Measurements from ENCODE around the gene AP4S1. TPM values are rescaled to one million over a fixed set of nuclear protein-coding genes. Genes with fewer than 3 reads are reported as not detected.
"Not testable (repeated sequence)": the region's sequence is repeated elsewhere in the genome, so short reads cannot be mapped to it uniquely, and the experiment has no call there.

Gene AP4S1
- polyA plus RNA-seq, 4 donors: 16.9 to 20.0 (median 18.8) TPM

DNA sequence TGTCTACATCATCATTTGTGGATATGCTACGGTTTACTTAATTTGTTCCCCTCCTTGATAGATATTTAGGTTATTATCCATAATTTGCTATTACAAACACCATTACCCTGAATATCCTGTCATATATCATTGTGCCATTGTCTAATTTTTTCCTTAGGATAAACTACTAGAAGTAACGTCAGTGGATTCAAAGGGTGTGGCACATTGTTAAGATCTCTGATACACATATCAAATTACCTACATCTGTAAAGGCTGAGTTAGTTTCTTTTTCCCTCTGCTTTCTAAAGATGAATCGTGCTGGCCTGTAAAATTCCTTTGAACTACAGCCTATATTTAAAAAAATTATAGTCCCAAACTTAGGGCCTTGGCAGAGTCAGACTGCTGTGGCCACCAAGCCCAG is 54.6 kb downstream of the AP4S1 start:
- no peak for DNase-seq (ENCODE audit: low read depth in 4 of 4, low spot score in 3 of 4)

DNA sequence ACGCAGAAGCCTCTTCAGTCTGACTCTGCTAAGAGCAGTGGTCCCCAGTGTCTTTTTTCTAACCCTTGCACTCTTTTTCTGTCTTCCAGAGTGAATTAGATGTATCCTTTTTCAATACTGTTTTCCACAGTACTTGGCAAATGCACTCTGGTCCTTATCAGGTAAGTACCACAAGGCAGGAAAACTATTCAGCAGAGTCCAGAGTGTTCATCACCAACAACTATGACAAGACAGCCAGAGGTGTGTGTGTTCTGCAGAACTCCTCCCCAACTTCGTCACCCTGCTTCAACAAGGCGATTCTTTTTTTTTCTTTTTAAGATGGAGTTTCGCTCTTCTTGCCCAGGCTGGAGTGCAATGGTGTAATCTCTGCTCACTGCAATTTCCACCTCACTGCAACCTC is 55.0 kb downstream of the AP4S1 start:
- DNase-seq (ENCODE audit: low read depth in 4 of 4, low spot score in 3 of 4): no peak

DNA sequence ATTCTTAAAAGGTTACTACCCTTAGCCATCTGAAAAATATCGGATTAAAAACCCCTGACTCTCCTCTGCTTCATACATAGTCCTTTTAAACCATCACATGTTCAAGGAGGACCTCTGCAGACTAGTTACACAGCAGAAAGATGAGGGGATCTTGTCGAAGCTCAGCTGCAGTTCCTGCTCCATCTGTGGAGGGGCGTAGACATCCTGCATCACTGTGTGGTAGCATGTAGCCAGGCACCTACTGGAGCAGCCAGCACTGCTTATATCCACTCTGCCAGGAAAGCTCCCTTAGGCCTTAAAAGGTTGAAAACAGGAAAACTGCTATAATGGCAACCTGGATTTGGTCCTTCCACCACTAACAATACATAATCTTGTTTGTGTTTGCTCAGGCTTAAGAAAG is 58.3 kb downstream of the AP4S1 start:
- no peak for DNase-seq (ENCODE audit: low read depth in 4 of 4, low spot score in 3 of 4)

DNA sequence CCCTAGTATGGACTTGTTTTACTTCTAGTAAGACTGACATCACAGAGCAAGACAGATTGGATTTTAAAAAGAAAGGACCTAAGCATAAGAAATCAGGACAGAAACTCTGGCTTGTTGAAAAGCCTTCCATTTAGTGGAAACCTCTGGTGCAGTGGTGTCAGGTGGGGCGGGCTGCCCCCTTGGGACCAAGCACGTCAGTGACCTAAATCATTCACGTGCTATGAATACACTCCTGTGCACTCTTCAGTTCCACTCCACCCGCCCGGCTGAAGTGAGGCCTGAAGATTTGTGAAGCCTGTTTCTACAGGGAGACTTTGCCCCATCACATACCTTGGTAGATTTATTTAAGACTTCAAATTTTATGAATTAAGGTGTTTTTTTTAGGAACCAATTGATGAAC is 58.9 kb downstream of the AP4S1 start:
- no peak for DNase-seq (ENCODE audit: low read depth in 4 of 4, low spot score in 3 of 4)

DNA sequence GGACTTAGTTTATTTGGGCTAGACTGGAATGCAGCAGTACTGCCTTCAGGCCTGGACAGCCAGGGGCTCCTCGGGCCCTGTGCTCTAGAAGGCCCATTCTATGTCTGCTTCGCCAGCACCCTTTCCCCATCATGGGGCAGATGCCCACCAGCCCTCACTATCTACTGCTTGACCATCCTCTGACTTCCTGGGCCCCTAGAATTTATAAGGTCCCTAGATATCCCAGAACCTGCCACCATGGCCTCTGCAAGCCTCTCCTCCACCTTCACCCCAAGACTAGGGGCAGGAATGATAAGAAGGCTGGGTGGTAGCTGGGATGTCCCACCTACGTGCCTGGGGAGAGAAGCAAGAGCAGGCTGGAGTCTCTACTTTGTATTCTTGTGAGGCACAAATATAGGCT is 59.6 kb downstream of the AP4S1 start:
- no peak for DNase-seq (ENCODE audit: low read depth in 4 of 4, low spot score in 3 of 4)

DNA sequence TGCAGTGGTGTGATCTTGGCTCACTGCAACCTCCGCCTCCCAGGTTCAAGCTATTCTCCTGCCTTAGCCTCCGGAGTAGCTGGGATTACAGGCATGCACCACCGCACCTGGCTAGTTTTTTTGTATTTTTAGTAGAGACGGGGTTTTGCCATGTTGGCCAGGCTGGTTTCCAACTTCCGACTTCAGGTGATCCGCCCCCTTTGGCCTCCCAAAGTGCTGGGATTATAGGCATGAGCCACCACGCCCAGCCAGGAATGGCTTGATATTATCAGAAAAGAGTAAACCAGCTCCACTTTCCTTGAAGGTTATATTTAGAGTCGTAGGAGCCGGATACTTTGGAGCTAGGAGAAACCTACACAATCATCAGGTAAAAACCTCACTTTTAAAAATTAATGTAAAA is 61.0 kb downstream of the AP4S1 start:
- not testable (repeated sequence) for DNase-seq (ENCODE audit: low read depth in 4 of 4, low spot score in 3 of 4)

DNA sequence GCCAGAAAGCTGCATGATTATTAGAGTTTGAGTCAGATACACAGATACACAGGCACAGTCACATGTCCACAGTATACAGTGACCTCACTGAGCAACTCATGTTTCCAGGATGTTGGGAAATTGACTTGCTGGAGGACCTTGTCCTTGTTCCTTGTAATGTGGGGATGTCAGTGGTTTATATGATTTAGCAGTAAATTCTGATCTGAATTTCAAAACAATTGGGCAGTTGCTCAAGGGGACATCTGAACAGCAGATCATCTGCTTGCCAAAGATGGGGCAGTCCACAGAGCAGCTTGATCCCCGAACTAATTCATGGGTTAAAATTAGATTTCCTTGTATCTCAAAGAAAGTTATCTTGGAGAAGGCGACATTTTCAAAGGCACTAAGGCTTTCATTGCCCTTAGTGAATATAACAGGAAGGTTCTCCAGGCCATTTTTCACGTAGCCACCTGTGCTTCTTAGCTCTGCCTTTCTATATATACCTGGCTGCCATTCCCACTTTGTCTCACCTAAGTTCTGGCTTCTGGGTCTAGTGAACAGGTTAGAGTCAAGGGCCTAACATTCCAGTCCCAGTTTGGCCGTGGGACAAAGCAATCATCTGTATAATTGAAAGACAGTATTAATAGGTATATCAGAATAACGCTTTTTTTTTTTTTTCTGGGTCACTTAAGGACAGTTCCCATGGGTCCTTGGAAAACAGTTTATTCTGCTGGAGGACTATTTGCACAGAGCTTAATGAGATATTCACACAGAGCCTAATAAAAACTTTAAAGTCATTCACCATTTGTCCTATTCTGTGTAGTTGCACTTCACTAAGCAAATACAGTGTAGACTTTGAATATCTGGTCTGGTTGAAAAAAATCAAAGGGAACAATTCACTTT is 65.7 kb downstream of the AP4S1 start:
- no peak for DNase-seq (ENCODE audit: low read depth in 4 of 4, low spot score in 3 of 4)

DNA sequence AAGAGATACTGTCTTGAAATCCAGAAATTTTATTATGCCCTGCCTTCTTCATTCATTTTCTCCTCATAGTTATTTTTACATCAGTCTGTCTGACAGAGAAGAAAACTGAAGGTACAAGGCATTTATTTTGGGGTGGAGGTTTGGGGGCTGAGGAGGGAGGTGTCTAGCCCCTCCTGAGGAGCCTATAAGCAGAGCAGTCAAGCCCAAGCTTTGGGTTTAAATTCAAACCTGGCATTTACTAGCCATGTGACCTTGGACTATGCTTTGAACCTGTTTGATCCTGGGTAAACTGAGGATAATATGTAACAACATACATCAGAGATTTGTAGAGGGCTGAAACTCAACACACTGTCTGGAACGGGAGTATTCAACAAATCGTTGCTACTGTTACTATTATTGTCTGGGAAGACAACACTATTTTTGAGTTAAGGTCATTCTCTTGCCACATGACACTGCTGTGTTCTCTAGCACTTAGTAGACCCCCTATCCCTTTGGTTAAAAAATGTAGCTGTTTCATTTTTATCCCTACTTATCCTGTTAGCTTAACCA is 66.8 kb downstream of the AP4S1 start:
- DNase-seq (ENCODE audit: low read depth in 4 of 4, low spot score in 3 of 4): no peak

DNA sequence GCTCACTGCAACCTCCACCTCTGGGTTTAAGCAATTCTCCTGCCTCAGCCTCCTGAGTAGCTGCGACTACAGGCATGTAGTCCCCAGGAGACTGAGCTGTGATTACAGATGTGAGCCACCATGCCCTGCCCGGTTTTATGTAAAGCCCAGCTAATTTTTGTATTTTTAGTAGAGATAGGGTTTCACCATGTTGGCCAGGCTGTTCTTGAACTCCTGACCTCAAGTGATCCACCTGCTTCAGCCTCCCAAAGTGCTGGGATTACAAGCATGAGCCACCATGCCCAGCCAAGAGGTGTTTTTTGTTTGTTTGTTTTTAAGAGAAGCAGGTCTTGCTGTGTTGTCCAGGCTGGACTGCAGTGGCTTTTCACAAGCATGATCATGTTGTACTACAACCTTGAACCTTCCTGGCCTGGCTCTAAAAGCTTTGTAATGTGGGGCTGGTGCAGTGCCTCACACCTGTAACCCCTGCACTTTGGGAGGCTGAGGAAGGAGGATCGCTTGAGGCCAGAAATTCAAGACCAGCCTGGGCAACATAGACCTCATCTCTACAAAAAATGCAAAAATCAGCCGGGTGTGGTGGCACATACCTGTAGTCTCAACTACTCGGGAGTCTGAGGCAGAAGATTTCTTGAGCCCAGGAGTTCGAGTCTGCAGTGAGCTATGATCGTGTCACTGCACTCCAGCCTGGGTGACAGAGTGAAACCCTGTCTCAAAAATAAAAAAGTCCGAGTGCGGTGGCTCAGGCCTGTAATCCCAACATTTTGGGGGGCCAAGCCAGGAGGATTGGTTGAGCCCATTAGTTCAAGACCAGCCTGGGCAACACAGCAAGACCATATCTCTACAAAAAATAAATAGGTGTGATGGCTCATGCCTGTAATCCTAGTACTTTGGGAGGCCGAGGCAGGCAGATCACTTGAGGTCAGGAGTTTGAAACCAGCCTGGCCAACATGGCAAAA is 68.7 kb downstream of the AP4S1 start:
- DNase-seq (ENCODE audit: low read depth in 4 of 4, low spot score in 3 of 4): not testable (repeated sequence)

DNA sequence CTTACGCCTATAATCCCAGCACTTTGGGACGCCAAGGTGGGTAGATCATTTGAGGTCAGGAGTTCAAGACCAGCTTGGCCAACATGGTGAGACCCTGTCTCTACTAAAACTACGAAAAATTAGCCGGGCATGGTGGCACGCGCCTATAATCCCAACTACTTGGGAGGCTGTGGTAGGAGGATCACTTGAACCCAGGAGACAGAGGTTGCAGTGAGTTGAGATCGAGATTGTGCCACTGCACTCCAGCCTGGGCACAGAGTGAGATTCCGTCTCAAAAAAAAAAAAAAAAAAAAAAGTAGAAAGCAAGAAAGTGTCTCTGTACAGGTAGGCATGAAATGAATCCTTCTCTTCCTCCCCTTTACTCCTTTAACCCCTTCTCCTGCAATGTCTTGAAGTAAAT is 70.4 kb downstream of the AP4S1 start:
- not testable (repeated sequence) for DNase-seq (ENCODE audit: low read depth in 4 of 4, low spot score in 3 of 4)

DNA sequence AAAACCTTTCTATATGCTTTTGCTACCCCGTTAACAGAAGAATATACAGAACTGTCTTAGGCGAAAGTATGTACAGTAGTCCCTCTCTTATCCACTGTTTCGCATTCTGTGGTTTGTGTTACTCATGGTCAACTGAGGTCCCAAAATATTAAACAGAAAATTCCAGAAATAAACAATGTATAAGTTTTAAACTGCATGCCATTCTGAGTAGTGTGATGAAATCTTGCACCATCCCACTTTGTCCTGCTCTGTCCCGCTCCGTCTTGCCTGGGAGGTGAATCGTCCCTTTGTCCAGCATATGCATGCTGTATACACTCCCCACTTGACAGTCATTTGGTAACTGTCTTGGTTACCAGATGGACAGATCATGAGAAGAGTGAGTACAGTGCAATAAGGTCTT is 70.8 kb downstream of the AP4S1 start:
- no peak for DNase-seq (ENCODE audit: low read depth in 4 of 4, low spot score in 3 of 4)

DNA sequence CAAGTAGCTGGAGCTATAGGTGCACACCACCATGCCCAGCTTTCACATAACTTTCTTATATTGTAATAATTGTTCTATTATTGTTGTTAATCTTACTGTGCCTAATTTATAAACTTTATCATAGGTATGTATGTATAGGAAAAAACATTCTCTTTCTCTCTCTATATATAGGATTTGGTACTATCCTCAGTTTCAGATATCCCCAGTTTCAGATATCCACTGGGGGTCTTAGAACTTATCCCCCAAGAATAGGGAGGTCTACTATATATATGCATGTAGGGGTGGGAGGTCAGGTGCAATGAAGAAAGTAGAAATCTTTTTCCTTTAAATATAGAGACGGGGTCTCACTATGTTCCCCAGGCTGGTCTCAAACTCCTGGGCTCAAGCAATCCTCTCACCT is 71.6 kb downstream of the AP4S1 start:
- no peak for DNase-seq (ENCODE audit: low read depth in 4 of 4, low spot score in 3 of 4)

DNA sequence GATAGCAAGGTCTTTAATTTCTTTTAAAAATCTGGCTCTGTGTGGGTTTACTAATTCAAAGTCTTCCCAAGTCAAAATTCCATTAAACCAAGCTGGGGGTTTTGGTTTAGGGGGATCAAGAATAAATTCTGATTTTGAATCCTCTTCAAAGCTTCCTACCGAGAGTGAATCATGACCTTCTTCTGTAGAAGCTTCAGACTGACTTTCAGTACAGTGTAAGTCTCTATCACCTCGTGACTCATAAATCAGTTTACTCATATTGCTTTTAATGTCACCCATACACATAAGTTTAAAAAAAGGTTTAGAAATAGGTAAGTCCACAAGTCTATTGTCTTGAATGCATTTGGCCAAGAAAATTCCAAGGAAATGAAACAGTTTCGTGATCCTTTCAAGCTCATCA is 81.3 kb downstream of the AP4S1 start:
- DNase-seq (ENCODE audit: low read depth in 4 of 4, low spot score in 3 of 4): no peak

DNA sequence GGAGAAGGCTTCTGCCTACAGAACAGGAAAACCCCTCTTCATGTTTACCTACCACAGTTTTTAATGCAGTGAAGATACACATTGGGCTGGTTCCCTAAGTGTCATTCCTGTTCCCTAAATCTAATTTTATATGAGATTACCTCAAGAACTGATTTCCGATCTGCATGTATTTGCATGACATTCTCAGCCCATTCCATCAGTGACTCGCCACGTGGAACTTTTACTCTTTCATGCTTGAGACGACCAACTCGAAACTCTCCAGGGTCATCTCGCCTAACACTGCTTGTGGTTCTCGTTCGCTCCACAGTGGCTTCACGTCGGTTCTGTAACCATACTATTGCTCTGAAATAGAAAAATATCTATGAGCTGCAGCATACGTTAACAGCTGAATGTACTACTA is 83.8 kb downstream of the AP4S1 start:
- DNase-seq (ENCODE audit: low read depth in 4 of 4, low spot score in 3 of 4): no peak

DNA sequence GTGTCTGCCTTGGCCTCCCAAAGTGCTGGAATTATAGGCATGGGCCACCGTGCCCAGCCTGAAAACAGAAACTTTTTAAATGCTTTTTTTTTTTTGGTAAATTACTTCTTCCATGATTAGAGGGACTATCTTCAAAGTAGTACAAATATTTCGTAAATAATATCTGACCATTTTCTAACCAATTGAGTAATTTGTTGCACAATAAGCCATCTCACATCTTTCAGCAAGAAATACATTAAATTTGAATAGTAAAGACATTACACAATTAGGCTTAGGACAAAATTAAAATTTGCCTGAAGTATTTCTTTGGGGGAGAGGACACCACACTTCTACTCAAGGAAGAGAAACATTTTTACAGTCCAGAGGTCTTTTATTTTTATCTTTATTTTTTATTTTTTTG is 85.4 kb downstream of the AP4S1 start:
- DNase-seq (ENCODE audit: low read depth in 4 of 4, low spot score in 3 of 4): no peak

DNA sequence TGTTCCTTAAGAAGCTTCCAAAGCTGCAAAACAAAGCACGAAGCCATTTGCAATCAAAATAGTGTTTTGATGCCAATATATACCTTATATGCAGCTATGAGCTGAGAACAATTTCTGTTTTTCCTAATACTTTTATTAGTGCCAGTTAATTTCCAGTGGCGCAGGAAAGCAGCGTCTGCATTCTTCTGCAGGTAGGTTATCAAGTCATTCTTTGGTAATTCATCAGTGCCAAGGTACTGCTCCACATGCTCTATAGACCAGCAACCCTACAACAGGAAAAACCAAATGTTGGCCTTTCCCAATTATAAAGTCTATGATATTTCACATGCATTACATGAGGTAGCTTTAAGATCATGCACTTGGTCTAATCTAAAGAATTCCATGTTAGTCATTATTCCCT is 88.3 kb downstream of the AP4S1 start:
- no peak for DNase-seq (ENCODE audit: low read depth in 4 of 4, low spot score in 3 of 4)

DNA sequence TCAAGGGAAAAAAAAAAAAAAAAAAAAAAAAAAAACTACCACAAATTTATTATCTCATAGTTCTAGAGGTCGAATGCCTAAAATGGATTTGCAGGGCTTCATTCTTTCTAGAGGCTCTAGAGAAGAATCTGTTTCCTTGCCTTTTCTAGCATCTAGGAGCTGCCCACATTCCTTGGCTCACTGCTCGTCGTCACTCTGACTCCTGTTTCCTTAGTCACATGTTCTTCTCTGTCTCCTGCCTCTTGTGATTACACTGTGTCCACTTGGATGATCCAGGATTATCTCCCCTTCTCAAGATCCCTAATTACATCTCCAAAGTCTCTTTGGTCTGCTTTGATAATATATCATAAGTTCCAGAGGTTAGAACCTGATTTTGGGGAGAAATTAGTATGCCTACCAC is 93.4 kb downstream of the AP4S1 start:
- DNase-seq (ENCODE audit: low read depth in 4 of 4, low spot score in 3 of 4): no peak

DNA sequence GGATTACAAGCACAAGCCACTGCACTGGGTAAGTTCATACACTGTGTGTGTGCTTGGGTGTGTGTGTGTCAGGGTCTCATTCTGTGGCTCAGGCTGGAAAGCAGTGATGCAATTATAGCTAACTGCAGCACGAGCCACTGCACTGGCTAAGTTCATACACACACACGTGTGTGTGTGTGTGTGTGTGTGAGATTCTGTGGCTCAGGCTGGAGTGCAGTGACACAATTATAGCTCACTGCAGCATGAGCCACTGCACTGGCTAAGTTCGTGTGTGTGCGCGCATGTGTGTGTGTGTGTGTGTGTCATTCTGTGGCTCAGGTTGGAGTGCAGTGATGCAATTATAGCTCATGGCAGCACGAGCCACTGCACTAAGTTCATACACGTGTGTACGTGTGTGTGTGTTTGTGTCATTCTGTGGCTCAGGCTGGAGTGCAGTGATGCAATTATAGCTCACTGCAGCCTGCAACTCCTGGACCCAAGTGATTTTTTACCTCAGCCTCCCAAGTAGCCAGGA is 96.7 kb downstream of the AP4S1 start:
- DNase-seq (ENCODE audit: low read depth in 4 of 4, low spot score in 3 of 4): no peak

DNA sequence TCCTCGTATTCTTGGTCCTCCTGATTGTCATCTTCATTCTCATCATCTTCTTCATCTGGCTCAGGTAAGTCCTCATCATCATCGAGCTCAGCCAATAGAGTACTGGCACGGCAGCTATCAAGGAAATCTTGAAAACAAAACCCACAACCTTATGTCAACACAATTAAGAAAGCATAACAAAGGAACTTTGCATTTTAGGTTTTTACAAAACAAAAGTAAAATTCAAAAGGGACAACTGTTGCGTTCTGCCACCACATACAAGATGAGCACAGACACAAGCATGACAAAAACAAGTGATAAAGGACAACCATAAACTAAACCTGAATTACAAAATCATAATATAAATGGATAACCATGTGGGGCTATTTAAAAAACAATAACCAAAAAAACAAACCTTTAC is 97.5 kb downstream of the AP4S1 start:
- no peak for DNase-seq (ENCODE audit: low read depth in 4 of 4, low spot score in 3 of 4)

DNA sequence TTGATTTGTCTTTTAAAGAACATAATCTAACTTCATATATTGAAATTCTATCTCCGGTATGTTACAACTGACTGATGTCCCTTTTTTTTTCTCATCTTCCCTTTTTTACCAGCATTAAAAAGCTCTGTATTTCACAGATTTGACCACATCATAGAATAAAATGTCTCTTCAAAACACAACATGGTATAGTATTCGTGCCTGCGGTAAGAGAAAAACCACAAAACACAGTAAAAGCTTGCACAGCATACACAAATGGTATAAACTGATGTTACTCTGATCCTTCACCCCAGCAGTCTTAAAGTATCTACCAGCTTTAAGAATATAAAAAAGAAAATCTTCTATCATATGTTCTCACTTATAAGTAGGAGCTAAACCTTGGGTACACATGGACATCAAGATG is 98.7 kb downstream of the AP4S1 start:
- no peak for DNase-seq (ENCODE audit: low read depth in 4 of 4, low spot score in 3 of 4)

DNA sequence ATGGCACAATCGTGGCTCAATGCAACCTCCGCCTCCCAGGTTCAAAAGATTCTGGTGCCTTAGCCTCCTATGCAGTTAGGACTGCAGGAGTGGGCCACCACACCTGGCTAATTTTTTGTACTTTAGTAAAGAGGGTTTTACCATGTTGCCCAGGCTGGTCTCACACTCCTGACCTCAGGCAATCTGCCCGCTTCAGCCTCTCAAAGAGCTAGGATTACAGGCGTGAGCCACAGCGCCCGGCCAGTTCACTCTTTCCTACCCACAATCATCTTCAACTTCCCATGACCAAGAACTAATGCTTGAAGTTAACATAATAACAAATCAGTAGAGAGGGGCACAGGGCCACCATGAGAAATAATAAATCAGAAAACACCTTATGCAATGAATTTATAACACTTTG is 99.8 kb downstream of the AP4S1 start:
- no peak for DNase-seq (ENCODE audit: low read depth in 4 of 4, low spot score in 3 of 4)
